Endothelial cell of umbilical vein (primary cell): ENCODE measurements around the gene PRELID3B. TPM values are rescaled to one million over a fixed set of nuclear protein-coding genes. Genes with fewer than 3 reads are reported as not detected.

Source experiments
- BruUV-seq: library from RNA; stranded (reverse); fragments of 400-500 nt; replicated peaks from 2 replicates; lab custom pipeline; 2021; lab: Mats Ljungman, UMichigan
- CTCF ChIA-PET: fragments of 300-600, 350-600 bp; sonication (Branson Sonifier 250); formaldehyde crosslinking; loops from one replicate; lab custom pipeline; 2021; ENCODE audit warnings: antibody characterized with exemption, inconsistent platforms; lab: Charles Lee
- POLR2A ChIA-PET: fragments of 300-600, 350-600 bp; sonication (Branson Sonifier 250); formaldehyde crosslinking; loops from one replicate; lab custom pipeline; 2021; ENCODE audit warnings: antibody characterized with exemption, inconsistent platforms; lab: Charles Lee
- DNase-seq: peaks from one replicate; pipeline ENCODE4 v3.0.0-alpha.2; 2011; ENCODE audit warnings: low read depth, low spot score
- FAIRE-seq: peaks from 2 replicates; lab custom pipeline; 2011; peaks lifted over from hg19 to GRCh38; lab: Jason Lieb, UNC
- H2AFZ ChIP-seq: 2 replicates; pipeline ENCODE4 v1.6.0; 2012; ENCODE audit warnings: low read depth, low read length, control low read depth, inconsistent platforms
- H3K27ac ChIP-seq: 2 replicates; pipeline ENCODE4 v1.5.1; 2011; ENCODE audit warnings: low read depth, mild to moderate bottlenecking, control low read depth, low read length, moderate library complexity; ENCODE audit not compliant: insufficient read depth
- H3K27me3 ChIP-seq, 2 experiments: 2 replicates each; pipeline versions ENCODE4 v1.6.0 to v1.6.1; 2011; ENCODE audit warnings: low read length in 2 of 2, mixed read lengths in 1 of 2; ENCODE audit not compliant: control insufficient read depth in 2 of 2, insufficient read depth in 2 of 2
- H3K36me3 ChIP-seq, 2 experiments: 2 replicates in 1 of 2; 3 replicates in 1 of 2; pipeline ENCODE4 v1.5.1; 2011; ENCODE audit warnings: low read length in 2 of 2, mild to moderate bottlenecking in 1 of 2, moderate library complexity in 1 of 2; ENCODE audit not compliant: control insufficient read depth in 2 of 2, insufficient read depth in 2 of 2; ENCODE audit errors: extremely low read depth in 1 of 2
- H3K4me1 ChIP-seq: 3 replicates; pipeline ENCODE4 v1.5.1; 2011; ENCODE audit warnings: mild to moderate bottlenecking, low read length; ENCODE audit not compliant: control insufficient read depth, insufficient read depth; ENCODE audit errors: extremely low read depth
- H3K4me2 ChIP-seq: 2 replicates; pipeline ENCODE4 v1.6.1; 2011; ENCODE audit warnings: low read length, control low read depth, mixed read lengths; ENCODE audit not compliant: insufficient read depth
- H3K4me3 ChIP-seq, 3 experiments: fragments of 200-600 bp in 1 of 3; sonication (generic), shearing (Covaris generic) in 1 of 3; replicated peaks in 1 of 3; 2 replicates each; pipeline ENCODE4 v1.5.1; 2011 to 2016; ENCODE audit warnings: control low read depth in 3 of 3, low read length in 3 of 3, mild to moderate bottlenecking in 2 of 3, inconsistent platforms in 1 of 3, low read depth in 1 of 3, moderate library complexity in 1 of 3; ENCODE audit not compliant: insufficient read depth in 1 of 3
- H3K79me2 ChIP-seq: 2 replicates; pipeline ENCODE4 v1.6.0; 2012; ENCODE audit warnings: low read length, inconsistent platforms; ENCODE audit not compliant: control insufficient read depth, insufficient read depth
- H3K9ac ChIP-seq: replicated peaks from 2 replicates; pipeline ENCODE3; 2011; ENCODE audit warnings: low read length, control low read depth; ENCODE audit not compliant: insufficient read depth; ENCODE audit errors: extremely low read depth
- H3K9me1 ChIP-seq: replicated peaks from 3 replicates; pipeline ENCODE4 v1.6.0; 2011; ENCODE audit warnings: mild to moderate bottlenecking, low read length; ENCODE audit not compliant: control insufficient read depth, insufficient read depth; ENCODE audit errors: extremely low read depth
- H3K9me3 ChIP-seq: replicated peaks from 2 replicates; pipeline ENCODE4 v1.5.1; 2012; ENCODE audit warnings: low read length, inconsistent platforms; ENCODE audit not compliant: control insufficient read depth, insufficient read depth
- H4K20me1 ChIP-seq: replicated peaks from 2 replicates; pipeline ENCODE3; 2011; ENCODE audit warnings: mild to moderate bottlenecking, low read length; ENCODE audit not compliant: control insufficient read depth, insufficient read depth; ENCODE audit errors: extremely low read depth
- CTCF ChIP-seq, 2 donors: IDR thresholded peaks; 1 replicate in 1 of 2; 2 replicates in 1 of 2; pipeline ENCODE4 v1.5.1; 2011; ENCODE audit warnings: low read length in 2 of 2, mild to moderate bottlenecking in 2 of 2, moderate library complexity in 2 of 2, control low read depth in 1 of 2, inconsistent platforms in 1 of 2, low read depth in 1 of 2; ENCODE audit not compliant: insufficient read depth in 1 of 2; ENCODE audit errors: extremely low read depth in 1 of 2
- EZH2 ChIP-seq: IDR thresholded peaks from 2 replicates; pipeline ENCODE4 v1.6.1; 2012; ENCODE audit warnings: borderline replicate concordance, low read depth, mild to moderate bottlenecking, moderate library complexity, low read length, inconsistent platforms; ENCODE audit not compliant: severe bottlenecking
- FOS ChIP-seq: IDR thresholded peaks from 2 replicates; pipeline ENCODE4 v1.6.1; 2011; ENCODE audit warnings: mild to moderate bottlenecking, low read length, moderate library complexity, borderline replicate concordance; ENCODE audit not compliant: insufficient read depth
- GATA2 ChIP-seq: IDR thresholded peaks from 2 replicates; pipeline ENCODE4 v1.7.0; 2011; ENCODE audit warnings: low read depth, mild to moderate bottlenecking, moderate library complexity, mixed read lengths, low read length; ENCODE audit not compliant: insufficient read length, insufficient read depth
- JUN ChIP-seq: IDR thresholded peaks from 2 replicates; pipeline ENCODE4 v1.6.1; 2011; ENCODE audit warnings: borderline replicate concordance, low read depth; ENCODE audit not compliant: insufficient read length, insufficient read depth
- MAX ChIP-seq: IDR thresholded peaks from 2 replicates; pipeline ENCODE4 v1.6.1; 2011; ENCODE audit not compliant: insufficient read depth, insufficient read length
- MYC ChIP-seq: IDR thresholded peaks from one replicate; pipeline ENCODE4 v1.6.1; 2011; ENCODE audit warnings: mild to moderate bottlenecking, low read depth, low read length
- POLR2A ChIP-seq: IDR thresholded peaks from 2 replicates; pipeline ENCODE4 v1.6.1; 2012; ENCODE audit warnings: low read depth, mild to moderate bottlenecking, control low read depth, low read length
- POLR2AphosphoS5 ChIP-seq: IDR thresholded peaks from 2 replicates; pipeline ENCODE4 v1.6.1; 2012; ENCODE audit warnings: low read depth, mild to moderate bottlenecking, control low read depth, low read length, moderate library complexity; ENCODE audit not compliant: insufficient read depth
- dilution Hi-C: fragments of 300-500 bp; cut with MboI; formaldehyde crosslinking; loops from one replicate; pipeline ENCODE4 v1.15.0; 2019; ENCODE audit warnings: low sequenced_read_pairs; ENCODE audit not compliant: extremely low pct_ligation_motif_present
- intact Hi-C: fragments of 100-400 bp; cut with micrococcal nuclease; formaldehyde crosslinking; loops from one replicate; pipeline ENCODE4 v1.10.0; 2022
- polyA plus RNA-seq, 4 experiments: library from polyadenylated mRNA; depleted of rRNA in 3 of 4; stranded (reverse) in 3 of 4; unstranded in 1 of 4; fragments of >200 nt; gene quantifications; 2 replicates each; pipeline versions ENCODE4 v1.2.1 to v1.2.3, GENCODE V29; 2011 to 2012; ENCODE audit warnings: missing spikeins in 1 of 4
- total RNA-seq: library from RNA; stranded (reverse); gene quantifications from 2 replicates; pipeline ENCODE4 v1.2.3, GENCODE V29; 2021

Gene PRELID3B
- total and polyA plus RNA-seq, 2 donors (not counting 3 experiments of a cell fraction or from before 2014, with no cell fraction given): 14.9 to 57.2 TPM

DNA sequence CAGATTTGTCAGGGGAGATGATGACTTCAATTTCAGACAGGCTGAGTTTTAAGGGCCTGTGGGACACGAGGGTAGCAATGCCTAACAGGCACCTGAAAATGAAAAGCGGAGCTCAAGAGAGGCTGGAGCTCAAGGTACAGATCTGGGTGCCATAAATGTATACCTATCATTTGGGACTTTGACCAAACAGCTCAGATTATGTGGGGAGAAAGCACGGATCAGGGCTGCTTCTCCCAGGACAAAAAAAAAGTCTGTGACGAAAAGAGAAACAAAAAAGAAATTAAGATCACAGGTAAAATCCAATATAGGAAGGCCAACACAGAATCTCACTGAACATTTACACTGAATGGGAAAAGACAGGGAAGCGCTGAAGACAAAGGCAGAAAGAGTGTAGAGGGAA, 1.9 kb downstream of the PRELID3B start:
- Histone ChIP-seq H3K4me2 (peak overlapping the region; percentile 31), H4K20me1 (no peaks in the 10 kb centered on the region), H3K36me3 (peaks cover 14 to 21% of the 10 kb centered on the region in 2 experiments), H3K9me3 (no peaks in the 10 kb centered on the region), H3K4me1 (peaks cover 8% of the 10 kb centered on the region), H2AFZ (no peak overlapping the region), H3K9ac (no peak overlapping the region), H3K27me3 (no peaks in the 10 kb centered on the region), H3K9me1 (no peaks in the 10 kb centered on the region), H3K27ac (no peak overlapping the region), H3K79me2 (peaks cover 48% of the 10 kb centered on the region), H3K4me3 (no peak overlapping the region)
- ChIA-PET POLR2A (interaction anchor here (1.0 kb wide), 1 partner anchor 8 kb away, joined by 4 read pairs; the partner anchor contains the start of gene ATP5F1E), CTCF (interaction anchor here (1.6 kb wide), 1 partner anchor 9 kb away, joined by 4 read pairs; the partner anchor contains the start of gene ATP5F1E)
- TF ChIP-seq CTCF (IDR thresholded peaks at IDR 0.05; ENCODE audit: extremely low read depth in 1 of 2, insufficient read depth in 1 of 2, low read depth in 1 of 2, low read length in 2 of 2) (no peak), POLR2A (no peak), FOS (no peak), MYC (no peak), MAX (no peak), GATA2 (no peak), JUN (no peak), POLR2AphosphoS5 (no peak), EZH2 (no peak)
- dilution Hi-C loops (no loop called here), intact Hi-C loops (no loop called here)
- BruUV-seq: no TSS peak
- no peak for DNase-seq
- FAIRE-seq: no peak
